Limb (tissue), 2 donors: ENCODE results near the gene NR6A1.
"Not testable (repeated sequence)": the region's sequence is repeated elsewhere in the genome, so short reads cannot be mapped to it uniquely, and the experiment has no call there.

Experiments
- DNase-seq, 2 donors: peaks; one replicate each; pipeline ENCODE4 v3.0.0-alpha.2; 2016; ENCODE audit errors: extremely low spot score in 2 of 2

Gene NR6A1

GRCh38 chr9:124761710-124762109 is 9.4 kb downstream of the NR6A1 start:
- no peak for DNase-seq

- DNase-seq: no peak
Measured at GRCh38 chr9:124761196-124761595, 9.9 kb downstream of the NR6A1 start.

GRCh38 chr9:124760719-124761118 is 10.4 kb downstream of the NR6A1 start:
- no peak for DNase-seq

GRCh38 chr9:124759327-124759726 is 11.8 kb downstream of the NR6A1 start:
- DNase-seq: no peak

- no peak for DNase-seq
Measured at GRCh38 chr9:124758691-124759090, 12.4 kb downstream of the NR6A1 start.

GRCh38 chr9:124758061-124758460 is 13.1 kb downstream of the NR6A1 start:
- DNase-seq: no peak

GRCh38 chr9:124757616-124758015 is 13.5 kb downstream of the NR6A1 start:
- no peak for DNase-seq

GRCh38 chr9:124756011-124756410 is 15.1 kb downstream of the NR6A1 start:
- DNase-seq: no peak

- no peak for DNase-seq
Measured at GRCh38 chr9:124755061-124755460, 16.1 kb downstream of the NR6A1 start.

GRCh38 chr9:124754289-124754688 is 16.8 kb downstream of the NR6A1 start:
- peak in 1 of 2 donors; percentile 29 for DNase-seq

- DNase-seq: no peak
Measured at GRCh38 chr9:124752967-124753366, 18.1 kb downstream of the NR6A1 start.

GRCh38 chr9:124749781-124750180 is 21.3 kb downstream of the NR6A1 start:
- no peak for DNase-seq

GRCh38 chr9:124749284-124749683 is 21.8 kb downstream of the NR6A1 start:
- no peak for DNase-seq

GRCh38 chr9:124747065-124747464 is 24.0 kb downstream of the NR6A1 start:
- no peak for DNase-seq

- DNase-seq: no peak
Measured at GRCh38 chr9:124743686-124744348, 27.3 kb downstream of the NR6A1 start.

GRCh38 chr9:124742940-124743339 is 28.2 kb downstream of the NR6A1 start:
- no peak for DNase-seq

GRCh38 chr9:124741662-124742061 is 29.4 kb downstream of the NR6A1 start:
- no peak for DNase-seq

- DNase-seq: no peak
Measured at GRCh38 chr9:124741149-124741548, 30.0 kb downstream of the NR6A1 start.

- no peak for DNase-seq
Measured at GRCh38 chr9:124739360-124739759, 31.8 kb downstream of the NR6A1 start.

- DNase-seq: not testable (repeated sequence)
Measured at GRCh38 chr9:124738075-124738474, 33.0 kb downstream of the NR6A1 start.

- DNase-seq: no peak
Measured at GRCh38 chr9:124735121-124735520, 36.0 kb downstream of the NR6A1 start.

GRCh38 chr9:124734741-124735083 is 36.4 kb downstream of the NR6A1 start:
- not testable (repeated sequence) for DNase-seq

GRCh38 chr9:124733964-124734740 is 37.0 kb downstream of the NR6A1 start:
- DNase-seq: no peak
